ENCODE data around the gene GPRIN3.

GRCh38 chr4:89356086-89356485, 48.5 kb upstream of the GPRIN3 start:
- TF ChIP-seq EP300 (IDR thresholded peaks at IDR 0.05; ENCODE audit: borderline replicate concordance), result no peak
- TF ChIP-seq RAD21 (IDR thresholded peaks at IDR 0.05; ENCODE audit: low read depth), result no peak
- no peak for TF ChIP-seq USF1 (IDR thresholded peaks at IDR 0.05)
- TF ChIP-seq FOXM1 (IDR thresholded peaks at IDR 0.05; ENCODE audit: borderline replicate concordance, low read depth), result no peak
- TF ChIP-seq EGR1 (IDR thresholded peaks at IDR 0.05), result no peak
- no peak for TF ChIP-seq YY1 (IDR thresholded peaks at IDR 0.05; ENCODE audit: low read depth)
- no peak for TF ChIP-seq CREB1 (IDR thresholded peaks at IDR 0.05; ENCODE audit: low read depth)
- TF ChIP-seq TCF12 (IDR thresholded peaks at IDR 0.05; ENCODE audit: low read depth), result no peak
- TF ChIP-seq, protein P1, sequence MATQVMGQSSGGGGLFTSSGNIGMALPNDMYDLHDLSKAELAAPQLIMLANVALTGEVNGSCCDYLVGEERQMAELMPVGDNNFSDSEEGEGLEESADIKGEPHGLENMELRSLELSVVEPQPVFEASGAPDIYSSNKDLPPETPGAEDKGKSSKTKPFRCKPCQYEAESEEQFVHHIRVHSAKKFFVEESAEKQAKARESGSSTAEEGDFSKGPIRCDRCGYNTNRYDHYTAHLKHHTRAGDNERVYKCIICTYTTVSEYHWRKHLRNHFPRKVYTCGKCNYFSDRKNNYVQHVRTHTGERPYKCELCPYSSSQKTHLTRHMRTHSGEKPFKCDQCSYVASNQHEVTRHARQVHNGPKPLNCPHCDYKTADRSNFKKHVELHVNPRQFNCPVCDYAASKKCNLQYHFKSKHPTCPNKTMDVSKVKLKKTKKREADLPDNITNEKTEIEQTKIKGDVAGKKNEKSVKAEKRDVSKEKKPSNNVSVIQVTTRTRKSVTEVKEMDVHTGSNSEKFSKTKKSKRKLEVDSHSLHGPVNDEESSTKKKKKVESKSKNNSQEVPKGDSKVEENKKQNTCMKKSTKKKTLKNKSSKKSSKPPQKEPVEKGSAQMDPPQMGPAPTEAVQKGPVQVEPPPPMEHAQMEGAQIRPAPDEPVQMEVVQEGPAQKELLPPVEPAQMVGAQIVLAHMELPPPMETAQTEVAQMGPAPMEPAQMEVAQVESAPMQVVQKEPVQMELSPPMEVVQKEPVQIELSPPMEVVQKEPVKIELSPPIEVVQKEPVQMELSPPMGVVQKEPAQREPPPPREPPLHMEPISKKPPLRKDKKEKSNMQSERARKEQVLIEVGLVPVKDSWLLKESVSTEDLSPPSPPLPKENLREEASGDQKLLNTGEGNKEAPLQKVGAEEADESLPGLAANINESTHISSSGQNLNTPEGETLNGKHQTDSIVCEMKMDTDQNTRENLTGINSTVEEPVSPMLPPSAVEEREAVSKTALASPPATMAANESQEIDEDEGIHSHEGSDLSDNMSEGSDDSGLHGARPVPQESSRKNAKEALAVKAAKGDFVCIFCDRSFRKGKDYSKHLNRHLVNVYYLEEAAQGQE (IDR thresholded peaks at IDR 0.05; ENCODE audit: low read depth), result no peak
- TF ChIP-seq, protein P2, sequence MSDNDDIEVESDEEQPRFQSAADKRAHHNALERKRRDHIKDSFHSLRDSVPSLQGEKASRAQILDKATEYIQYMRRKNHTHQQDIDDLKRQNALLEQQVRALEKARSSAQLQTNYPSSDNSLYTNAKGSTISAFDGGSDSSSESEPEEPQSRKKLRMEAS (IDR thresholded peaks at IDR 0.05), result no peak

Data from Ishikawa (cell line).